ENCODE results near the gene APBB2.
A peak's percentile ranks its signal among the peaks of the same experiment; 100 is the strongest.

APBB2 gene

GRCh38 chr4:41215969-41216293 lies 1.6 kb upstream of the APBB2 start:
- Histone ChIP-seq H3K9me3 (ENCODE audit: low read length) (no peaks in the 10 kb centered on the region), H3F3A (ENCODE audit: insufficient read depth, low read length) (no peaks in the 10 kb centered on the region), H4K20me1 (ENCODE audit: insufficient read depth, low read length) (no peaks in the 10 kb centered on the region), H3K4me2 (ENCODE audit: low read length) (peak overlapping the region; percentile 78), H3K9me2 (ENCODE audit: low read depth, low read length) (no peaks in the 10 kb centered on the region), H3K36me3 (ENCODE audit: insufficient read depth, low read length) (no peaks in the 10 kb centered on the region), H3K9ac (ENCODE audit: low read length) (peak overlapping the region; percentile 43), H3K79me2 (ENCODE audit: insufficient read depth, low read length) (no peaks in the 10 kb centered on the region), H2AFZ (ENCODE audit: low read length) (no peak overlapping the region), H3K27ac (ENCODE audit: low read depth, low read length, poor library complexity, severe bottlenecking) (no peak overlapping the region), H3K27me3 (ENCODE audit: insufficient read depth, low read length) (no peaks in the 10 kb centered on the region; the same call in 1 of the 2 replicates), H3K4me3 (ENCODE audit: low read depth, low read length, poor library complexity, severe bottlenecking) (peak overlapping the region; percentile 67), H3K4me1 (ENCODE audit: insufficient read depth, low read length, severe bottlenecking) (peaks cover 32% of the 10 kb centered on the region)
- no peak for TF ChIP-seq EZH2 (IDR thresholded peaks at IDR 0.05; ENCODE audit: borderline replicate concordance, low read length)
- TF ChIP-seq, protein P1, sequence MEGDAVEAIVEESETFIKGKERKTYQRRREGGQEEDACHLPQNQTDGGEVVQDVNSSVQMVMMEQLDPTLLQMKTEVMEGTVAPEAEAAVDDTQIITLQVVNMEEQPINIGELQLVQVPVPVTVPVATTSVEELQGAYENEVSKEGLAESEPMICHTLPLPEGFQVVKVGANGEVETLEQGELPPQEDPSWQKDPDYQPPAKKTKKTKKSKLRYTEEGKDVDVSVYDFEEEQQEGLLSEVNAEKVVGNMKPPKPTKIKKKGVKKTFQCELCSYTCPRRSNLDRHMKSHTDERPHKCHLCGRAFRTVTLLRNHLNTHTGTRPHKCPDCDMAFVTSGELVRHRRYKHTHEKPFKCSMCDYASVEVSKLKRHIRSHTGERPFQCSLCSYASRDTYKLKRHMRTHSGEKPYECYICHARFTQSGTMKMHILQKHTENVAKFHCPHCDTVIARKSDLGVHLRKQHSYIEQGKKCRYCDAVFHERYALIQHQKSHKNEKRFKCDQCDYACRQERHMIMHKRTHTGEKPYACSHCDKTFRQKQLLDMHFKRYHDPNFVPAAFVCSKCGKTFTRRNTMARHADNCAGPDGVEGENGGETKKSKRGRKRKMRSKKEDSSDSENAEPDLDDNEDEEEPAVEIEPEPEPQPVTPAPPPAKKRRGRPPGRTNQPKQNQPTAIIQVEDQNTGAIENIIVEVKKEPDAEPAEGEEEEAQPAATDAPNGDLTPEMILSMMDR (IDR thresholded peaks at IDR 0.05; ENCODE audit: low read length), result no peak

DNA sequence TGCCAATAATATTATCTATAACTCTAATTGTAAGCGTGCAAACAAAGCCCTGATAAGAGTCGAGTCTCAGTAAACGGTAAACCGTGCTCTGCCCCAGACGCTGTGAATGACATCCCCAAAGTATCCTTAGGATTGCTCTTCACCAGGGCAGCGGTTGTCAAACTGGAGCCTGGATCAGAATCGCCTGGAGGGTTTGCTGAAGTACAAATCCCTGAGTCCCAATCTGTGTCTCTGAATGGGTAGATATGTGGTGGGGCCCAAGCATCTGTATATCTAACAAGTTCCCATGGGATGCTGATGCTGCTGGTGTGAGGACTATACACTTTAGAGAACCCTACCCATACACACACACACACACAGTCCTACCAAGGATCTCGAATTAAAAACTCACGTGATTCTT lies 813 bp upstream of the APBB2 start:
- Histone ChIP-seq H3K9ac (ENCODE audit: low read length) (no peak overlapping the region; the same call in 1 of the 2 replicates), H3F3A (ENCODE audit: insufficient read depth, low read length) (no peaks in the 10 kb centered on the region), H3K27ac (ENCODE audit: low read depth, low read length, poor library complexity, severe bottlenecking) (no peak overlapping the region), H3K36me3 (ENCODE audit: insufficient read depth, low read length) (no peaks in the 10 kb centered on the region), H3K4me3 (ENCODE audit: low read depth, low read length, poor library complexity, severe bottlenecking) (peak overlapping the region; percentile 72), H3K9me2 (ENCODE audit: low read depth, low read length) (no peaks in the 10 kb centered on the region), H3K27me3 (ENCODE audit: insufficient read depth, low read length) (no peaks in the 10 kb centered on the region), H3K9me3 (ENCODE audit: low read length) (no peaks in the 10 kb centered on the region), H3K4me1 (ENCODE audit: insufficient read depth, low read length, severe bottlenecking) (peaks cover 32% of the 10 kb centered on the region), H4K20me1 (ENCODE audit: insufficient read depth, low read length) (no peaks in the 10 kb centered on the region), H2AFZ (ENCODE audit: low read length) (no peak overlapping the region), H3K79me2 (ENCODE audit: insufficient read depth, low read length) (no peaks in the 10 kb centered on the region), H3K4me2 (ENCODE audit: low read length) (peak overlapping the region; percentile 92; the same call in 1 of the 2 replicates)
- TF ChIP-seq EZH2 (IDR thresholded peaks at IDR 0.05; ENCODE audit: borderline replicate concordance, low read length), result no peak
- TF ChIP-seq, protein P1 (IDR thresholded peaks at IDR 0.05; ENCODE audit: low read length), result no peak

DNA sequence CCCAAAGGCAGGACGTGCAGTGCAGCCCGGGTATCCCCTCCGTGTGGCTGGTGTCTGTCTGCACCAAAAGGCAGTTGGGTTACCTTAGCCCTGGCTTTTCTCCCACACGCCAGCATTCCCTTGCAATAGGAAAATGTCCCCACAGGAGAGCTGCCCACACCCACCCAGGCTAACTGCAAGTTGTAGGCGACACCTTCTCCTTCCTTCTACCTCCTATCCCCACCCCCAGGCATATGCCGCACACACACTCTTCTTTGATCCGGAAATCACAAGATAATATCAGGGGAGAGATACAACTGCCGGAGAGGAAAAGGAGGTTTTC lies 444 bp upstream of the APBB2 start:
- H4K20me1 ChIP-seq (ENCODE audit: insufficient read depth, low read length), result no peaks in the 10 kb centered on the region
- peak overlapping the region; percentile 92 for H3K4me2 ChIP-seq (ENCODE audit: low read length)
- no peak for TF ChIP-seq EZH2 (IDR thresholded peaks at IDR 0.05; ENCODE audit: borderline replicate concordance, low read length)
- TF ChIP-seq, protein P1 (IDR thresholded peaks at IDR 0.05; ENCODE audit: low read length), result no peak
- H2AFZ ChIP-seq (ENCODE audit: low read length), result no peak overlapping the region
- H3K9ac ChIP-seq (ENCODE audit: low read length), result peak overlapping the region; percentile 31; the same call in 1 of the 2 replicates
- H3K9me3 ChIP-seq (ENCODE audit: low read length), result no peaks in the 10 kb centered on the region
- H3K36me3 ChIP-seq (ENCODE audit: insufficient read depth, low read length), result no peaks in the 10 kb centered on the region
- H3K27me3 ChIP-seq (ENCODE audit: insufficient read depth, low read length), result no peaks in the 10 kb centered on the region
- no peaks in the 10 kb centered on the region for H3F3A ChIP-seq (ENCODE audit: insufficient read depth, low read length)
- no peak overlapping the region for H3K27ac ChIP-seq (ENCODE audit: low read depth, low read length, poor library complexity, severe bottlenecking)
- peaks cover 32% of the 10 kb centered on the region for H3K4me1 ChIP-seq (ENCODE audit: insufficient read depth, low read length, severe bottlenecking)
- no peaks in the 10 kb centered on the region for H3K79me2 ChIP-seq (ENCODE audit: insufficient read depth, low read length)
- H3K9me2 ChIP-seq (ENCODE audit: low read depth, low read length), result no peaks in the 10 kb centered on the region
- H3K4me3 ChIP-seq (ENCODE audit: low read depth, low read length, poor library complexity, severe bottlenecking), result peak overlapping the region; percentile 72

Measured in OCI-LY1 (cell line).